Fibroblast of lung (primary cell): ENCODE measurements around the gene GAB2.

Source experiments
- CTCF ChIP-seq, 2 donors: IDR thresholded peaks in 1 of 2; conservative IDR thresholded peaks in 1 of 2; 1 replicate in 1 of 2; 2 replicates in 1 of 2; pipeline ENCODE4 v1.5.1; 2011 to 2012; ENCODE audit warnings: low read length in 2 of 2, control low read depth in 1 of 2, inconsistent platforms in 1 of 2, low read depth in 1 of 2, mild to moderate bottlenecking in 1 of 2
- EZH2 ChIP-seq: IDR thresholded peaks from 2 replicates; pipeline ENCODE4 v1.5.1; 2012; ENCODE audit warnings: low read length, control low read depth, mild to moderate bottlenecking; ENCODE audit errors: missing control alignments

GRCh38 chr11:78282821-78283220 lies 134.8 kb downstream of the GAB2 start:
- TF ChIP-seq CTCF (conservative IDR thresholded peaks at IDR 0.05 in 1 of 2, IDR thresholded peaks at IDR 0.05 in 1 of 2; ENCODE audit: low read depth in 1 of 2, low read length in 2 of 2) (no peak), EZH2 (no peak)
